ENCODE results near the gene THOC3. TPM values are rescaled to one million over a fixed set of nuclear protein-coding genes. Genes with fewer than 3 reads are reported as not detected.
"Not testable (repeated sequence)": the region's sequence is repeated elsewhere in the genome, so short reads cannot be mapped to it uniquely, and the experiment has no call there.

Gene THOC3
- total and polyA plus RNA-seq, 8 donors = 4.2 to 20.5 (median 12.0) TPM

GRCh38 chr5:175968381-175968780, 266 bp upstream of the THOC3 start:
- H3K27me3 ChIP-seq; H3K36me3 ChIP-seq; H3K27ac ChIP-seq; DNase-seq; intact Hi-C loops (cut with DNase I); H3K9me3 ChIP-seq; H3K4me1 ChIP-seq: not testable (repeated sequence)
- peak overlapping the region in 3 of 4 donors; percentile 60 to 86 (median 73) for H3K4me3 ChIP-seq
- peak; percentile 26 to 52 (median 51) for ATAC-seq
- 1 to 5% methylated on average over 4 of the region's 6 CpGs for WGBS, 2 donors
- FAIRE-seq = peak; percentile 73

GRCh38 chr5:175962329-175962728, 5.8 kb downstream of the THOC3 start:
- H3K27me3 ChIP-seq; ATAC-seq; DNase-seq; intact Hi-C loops (cut with DNase I); FAIRE-seq; H3K4me3 ChIP-seq; H3K4me1 ChIP-seq; H3K9me3 ChIP-seq; H3K36me3 ChIP-seq; H3K27ac ChIP-seq: not testable (repeated sequence)
- WGBS, 2 donors = 80 to 91% methylated on average over 4 to 5 of the region's 8 CpGs

GRCh38 chr5:175960228-175960627, 7.9 kb downstream of the THOC3 start:
- H3K4me1 ChIP-seq; DNase-seq; ATAC-seq; H3K27me3 ChIP-seq; H3K36me3 ChIP-seq; intact Hi-C loops (cut with DNase I); FAIRE-seq; H3K9me3 ChIP-seq; H3K4me3 ChIP-seq; H3K27ac ChIP-seq: not testable (repeated sequence)
- WGBS, 2 donors = 87 to 89% methylated on average over 5 of the region's 6 CpGs

GRCh38 chr5:175958515-175958914, 9.6 kb downstream of the THOC3 start:
- not testable (repeated sequence) for FAIRE-seq, H3K4me3 ChIP-seq
- 92 to 94% methylated on average over 2 of the region's 2 CpGs for WGBS, 2 donors

GRCh38 chr5:175954107-175954506, 14.0 kb downstream of the THOC3 start:
- ATAC-seq; H3K4me3 ChIP-seq; intact Hi-C loops (cut with DNase I); H3K4me1 ChIP-seq; H3K36me3 ChIP-seq; H3K27me3 ChIP-seq; H3K27ac ChIP-seq; H3K9me3 ChIP-seq; FAIRE-seq; DNase-seq: not testable (repeated sequence)
- 57 to 59% methylated on average over 4 of the region's 6 CpGs for WGBS, 2 donors

More at GRCh38 chr5:175958515-175958914, 9.6 kb downstream of the THOC3 start:
- DNase-seq; H3K9me3 ChIP-seq; H3K27me3 ChIP-seq; H3K36me3 ChIP-seq; H3K27ac ChIP-seq; intact Hi-C loops (cut with DNase I); ATAC-seq; H3K4me1 ChIP-seq: not testable (repeated sequence)

- not testable (repeated sequence) for FAIRE-seq
These were observed 15.3 kb downstream of the THOC3 start for GRCh38 chr5:175952810-175953209.

GRCh38 chr5:175951339-175951969, 16.7 kb downstream of the THOC3 start:
- ATAC-seq = peak; percentile 84 to 94 (median 91)
- H3K27me3 ChIP-seq; H3K4me3 ChIP-seq; H3K36me3 ChIP-seq; intact Hi-C loops (cut with DNase I); FAIRE-seq; H3K27ac ChIP-seq; H3K9me3 ChIP-seq; DNase-seq; H3K4me1 ChIP-seq: not testable (repeated sequence)
- WGBS, 2 donors = 45% methylated on average over 7 of the region's 12 CpGs; no CpG with 5 or more reads in 1 of the 2 donors

More at GRCh38 chr5:175952810-175953209, 15.3 kb downstream of the THOC3 start:
- H3K27ac ChIP-seq; H3K27me3 ChIP-seq; DNase-seq; ATAC-seq; H3K4me1 ChIP-seq; H3K4me3 ChIP-seq; intact Hi-C loops (cut with DNase I); H3K9me3 ChIP-seq; H3K36me3 ChIP-seq: not testable (repeated sequence)
- 90% methylated on average over 5 of the region's 8 CpGs for WGBS, 2 donors

GRCh38 chr5:175948329-175949108, 19.6 kb downstream of the THOC3 start:
- intact Hi-C loops (cut with DNase I); FAIRE-seq: not testable (repeated sequence)

GRCh38 chr5:175943253-175943652, 24.9 kb downstream of the THOC3 start:
- 86 to 95% methylated on average over 1 to 4 of the region's 7 CpGs for WGBS, 2 donors
- H3K4me3 ChIP-seq; H3K4me1 ChIP-seq; H3K27ac ChIP-seq; DNase-seq; ATAC-seq; H3K36me3 ChIP-seq; FAIRE-seq; intact Hi-C loops (cut with DNase I); H3K27me3 ChIP-seq; H3K9me3 ChIP-seq: not testable (repeated sequence)

More at GRCh38 chr5:175948329-175949108, 19.6 kb downstream of the THOC3 start:
- not testable (repeated sequence) for H3K27me3 ChIP-seq, DNase-seq, H3K9me3 ChIP-seq, H3K27ac ChIP-seq, H3K36me3 ChIP-seq, H3K4me1 ChIP-seq, H3K4me3 ChIP-seq
- ATAC-seq = peak in 3 of 4 donors; percentile 53 to 75 (median 60)
- 36 to 55% methylated on average over 3 to 6 of the region's 10 CpGs for WGBS, 2 donors

- H3K27ac ChIP-seq; H3K4me3 ChIP-seq; H3K4me1 ChIP-seq; FAIRE-seq; H3K27me3 ChIP-seq; intact Hi-C loops (cut with DNase I); H3K9me3 ChIP-seq; H3K36me3 ChIP-seq: not testable (repeated sequence)
- DNase-seq (peak in 2 of 6 donors; percentile 15 to 35), ATAC-seq (peak in 3 of 4 donors; percentile 66 to 98 (median 89))
- WGBS, 2 donors = 48 to 49% methylated on average over 2 of the region's 2 CpGs
These were observed 27.5 kb downstream of the THOC3 start for GRCh38 chr5:175940632-175941031.

GRCh38 chr5:175938489-175938888, 29.6 kb downstream of the THOC3 start:
- H3K36me3 ChIP-seq; H3K9me3 ChIP-seq; DNase-seq; FAIRE-seq; H3K27me3 ChIP-seq; intact Hi-C loops (cut with DNase I); ATAC-seq; H3K4me1 ChIP-seq; H3K27ac ChIP-seq; H3K4me3 ChIP-seq: not testable (repeated sequence)
- 100% methylated on average over 1 of the region's 1 CpG for WGBS, 2 donors

GRCh38 chr5:175928752-175929151, 39.4 kb downstream of the THOC3 start:
- H3K27ac ChIP-seq; H3K36me3 ChIP-seq; H3K4me1 ChIP-seq; H3K9me3 ChIP-seq; intact Hi-C loops (cut with DNase I); ATAC-seq; FAIRE-seq; H3K27me3 ChIP-seq; H3K4me3 ChIP-seq; DNase-seq: not testable (repeated sequence)
- 90 to 92% methylated on average over 1 of the region's 1 CpG for WGBS, 2 donors
